ENCODE results near the gene LCMT1.
A peak's percentile ranks its signal among the peaks of the same experiment; 100 is the strongest.

LCMT1 gene

DNA sequence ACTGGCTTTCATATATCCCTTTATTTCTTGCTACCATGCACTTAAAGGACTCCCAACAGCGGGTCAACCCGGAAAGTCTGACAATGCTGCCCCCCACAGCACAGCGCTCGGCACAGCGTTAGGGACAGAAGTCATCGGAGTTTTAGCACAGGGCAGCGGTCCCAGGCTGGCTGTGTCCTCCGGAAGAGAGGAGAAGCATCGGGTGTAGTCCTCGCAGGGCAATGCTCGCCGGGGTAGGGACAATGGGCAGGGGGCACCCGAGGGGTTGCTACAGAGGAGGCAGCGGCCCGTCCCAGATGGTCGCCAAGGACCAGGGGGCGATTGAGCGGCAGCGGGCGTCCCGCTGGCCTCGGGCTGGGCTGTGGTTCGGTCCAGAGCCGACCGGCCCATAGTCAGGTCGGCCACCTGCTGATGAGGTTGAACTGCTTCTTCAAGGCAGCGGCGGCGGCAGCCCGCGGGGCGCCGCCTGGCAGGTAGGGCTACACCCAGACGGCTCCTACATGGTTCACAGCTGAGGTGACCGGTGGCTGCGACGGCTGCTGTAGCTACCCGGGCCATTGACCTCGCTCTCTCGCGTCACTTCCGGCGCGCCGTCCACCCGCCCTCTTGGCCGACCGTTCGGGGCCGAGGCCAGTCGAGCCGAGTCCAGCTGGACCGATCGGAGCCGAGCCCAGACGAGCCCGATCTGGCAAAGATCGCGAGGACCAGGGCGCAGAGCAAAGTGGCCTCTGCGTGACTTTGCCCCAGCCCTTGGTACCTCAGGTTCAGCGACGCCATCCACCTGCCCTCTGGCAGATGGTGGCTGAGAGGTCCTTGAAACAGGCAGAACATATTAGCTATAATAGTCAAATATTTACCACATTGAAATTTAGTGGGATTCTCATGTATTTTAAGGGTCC, 4.7 kb upstream of the LCMT1 start:
- H3K27ac ChIP-seq (ENCODE audit: low read length), result peak overlapping the region; percentile 62
- H2AFZ ChIP-seq (ENCODE audit: low read depth, low read length), result peak overlapping the region; percentile 66
- peaks cover 33% of the 10 kb centered on the region for H3K79me2 ChIP-seq (ENCODE audit: low read length)
- peak overlapping the region; percentile 94 for H3K4me2 ChIP-seq (ENCODE audit: low read length)
- peak overlapping the region; percentile 83 for H3K9ac ChIP-seq (ENCODE audit: low read length)
- no peaks in the 10 kb centered on the region for H3K36me3 ChIP-seq (replicated peaks; ENCODE audit: low read depth, low read length)
- TF ChIP-seq EZH2phosphoT487 (IDR thresholded peaks at IDR 0.05; ENCODE audit: low read depth), result no peak
- TF ChIP-seq, protein P1, sequence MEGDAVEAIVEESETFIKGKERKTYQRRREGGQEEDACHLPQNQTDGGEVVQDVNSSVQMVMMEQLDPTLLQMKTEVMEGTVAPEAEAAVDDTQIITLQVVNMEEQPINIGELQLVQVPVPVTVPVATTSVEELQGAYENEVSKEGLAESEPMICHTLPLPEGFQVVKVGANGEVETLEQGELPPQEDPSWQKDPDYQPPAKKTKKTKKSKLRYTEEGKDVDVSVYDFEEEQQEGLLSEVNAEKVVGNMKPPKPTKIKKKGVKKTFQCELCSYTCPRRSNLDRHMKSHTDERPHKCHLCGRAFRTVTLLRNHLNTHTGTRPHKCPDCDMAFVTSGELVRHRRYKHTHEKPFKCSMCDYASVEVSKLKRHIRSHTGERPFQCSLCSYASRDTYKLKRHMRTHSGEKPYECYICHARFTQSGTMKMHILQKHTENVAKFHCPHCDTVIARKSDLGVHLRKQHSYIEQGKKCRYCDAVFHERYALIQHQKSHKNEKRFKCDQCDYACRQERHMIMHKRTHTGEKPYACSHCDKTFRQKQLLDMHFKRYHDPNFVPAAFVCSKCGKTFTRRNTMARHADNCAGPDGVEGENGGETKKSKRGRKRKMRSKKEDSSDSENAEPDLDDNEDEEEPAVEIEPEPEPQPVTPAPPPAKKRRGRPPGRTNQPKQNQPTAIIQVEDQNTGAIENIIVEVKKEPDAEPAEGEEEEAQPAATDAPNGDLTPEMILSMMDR (IDR thresholded peaks at IDR 0.05; ENCODE audit: low read depth, low read length), result peak; percentile 74
- no peaks in the 10 kb centered on the region for H3K9me3 ChIP-seq (ENCODE audit: insufficient read depth, low read length)
- peaks cover 28% of the 10 kb centered on the region for H3K4me1 ChIP-seq (ENCODE audit: low read length)
- no peaks in the 10 kb centered on the region for H4K20me1 ChIP-seq (ENCODE audit: insufficient read depth, low read length)
- peak overlapping the region; percentile 88 for H3K4me3 ChIP-seq (ENCODE audit: low read length)
- H3K27me3 ChIP-seq (ENCODE audit: low read depth, low read length), result no peaks in the 10 kb centered on the region

DNA sequence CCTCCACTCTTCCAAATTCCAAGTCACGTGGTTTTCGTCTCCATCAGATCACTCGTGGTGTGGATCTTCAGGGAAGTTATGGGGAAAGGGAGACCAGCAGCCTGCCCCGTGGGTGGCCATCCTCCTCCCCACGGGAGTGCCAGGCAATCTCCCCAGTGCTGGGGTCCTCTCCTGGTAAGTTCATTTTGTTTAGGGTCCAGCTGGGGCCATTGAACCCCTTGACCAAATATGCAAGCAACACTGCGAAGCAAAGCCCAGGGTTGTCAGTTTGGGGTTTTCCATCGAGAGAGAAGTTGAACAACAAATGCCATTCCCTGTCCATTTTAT, 4.1 kb upstream of the LCMT1 start:
- Histone ChIP-seq H3K27ac (ENCODE audit: low read length) (peak overlapping the region; percentile 62), H3K79me2 (ENCODE audit: low read length) (peaks cover 39% of the 10 kb centered on the region), H3K4me1 (ENCODE audit: low read length) (peaks cover 32% of the 10 kb centered on the region), H3K27me3 (ENCODE audit: low read depth, low read length) (no peaks in the 10 kb centered on the region), H2AFZ (ENCODE audit: low read depth, low read length) (peak overlapping the region; percentile 66), H3K9ac (ENCODE audit: low read length) (peak overlapping the region; percentile 83), H4K20me1 (ENCODE audit: insufficient read depth, low read length) (no peaks in the 10 kb centered on the region), H3K36me3 (replicated peaks; ENCODE audit: low read depth, low read length) (no peaks in the 10 kb centered on the region), H3K4me2 (ENCODE audit: low read length) (peak overlapping the region; percentile 94), H3K4me3 (ENCODE audit: low read length) (peak overlapping the region; percentile 88), H3K9me3 (ENCODE audit: insufficient read depth, low read length) (no peaks in the 10 kb centered on the region)
- TF ChIP-seq, protein P1 (IDR thresholded peaks at IDR 0.05; ENCODE audit: low read depth, low read length), result no peak
- no peak for TF ChIP-seq EZH2phosphoT487 (IDR thresholded peaks at IDR 0.05; ENCODE audit: low read depth)

DNA sequence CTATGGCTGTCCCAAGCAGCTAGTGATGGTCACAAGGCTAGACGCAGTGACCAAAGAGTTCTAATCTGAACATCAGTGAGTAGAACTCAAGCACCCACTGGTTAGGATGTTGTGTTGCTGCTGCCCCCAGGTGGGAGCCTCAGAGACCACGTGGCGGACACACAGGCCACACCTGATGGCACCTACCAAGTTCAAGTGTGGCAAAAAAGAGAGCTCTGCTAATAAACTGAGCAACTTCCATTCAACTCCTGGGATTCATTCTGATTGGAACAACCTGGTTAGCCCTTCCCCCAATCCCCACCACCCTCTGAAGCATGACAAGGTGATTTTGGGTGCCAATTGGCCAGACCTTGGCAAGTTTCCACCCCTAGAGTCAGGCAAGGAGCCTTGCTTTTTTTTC, 3.5 kb upstream of the LCMT1 start:
- Histone ChIP-seq H3K9ac (ENCODE audit: low read length) (peak overlapping the region; percentile 83; the same call in 1 of the 2 replicates), H3K79me2 (ENCODE audit: low read length) (peaks cover 42% of the 10 kb centered on the region), H3K36me3 (replicated peaks; ENCODE audit: low read depth, low read length) (no peaks in the 10 kb centered on the region), H3K4me3 (ENCODE audit: low read length) (peak overlapping the region; percentile 88), H3K9me3 (ENCODE audit: insufficient read depth, low read length) (no peaks in the 10 kb centered on the region), H3K27me3 (ENCODE audit: low read depth, low read length) (no peaks in the 10 kb centered on the region), H2AFZ (ENCODE audit: low read depth, low read length) (no peak overlapping the region), H3K27ac (ENCODE audit: low read length) (peak overlapping the region; percentile 62), H4K20me1 (ENCODE audit: insufficient read depth, low read length) (no peaks in the 10 kb centered on the region), H3K4me2 (ENCODE audit: low read length) (peak overlapping the region; percentile 94), H3K4me1 (ENCODE audit: low read length) (peaks cover 33% of the 10 kb centered on the region)
- TF ChIP-seq EZH2phosphoT487 (IDR thresholded peaks at IDR 0.05; ENCODE audit: low read depth), result no peak
- TF ChIP-seq, protein P1 (IDR thresholded peaks at IDR 0.05; ENCODE audit: low read depth, low read length), result peak; percentile 68

DNA sequence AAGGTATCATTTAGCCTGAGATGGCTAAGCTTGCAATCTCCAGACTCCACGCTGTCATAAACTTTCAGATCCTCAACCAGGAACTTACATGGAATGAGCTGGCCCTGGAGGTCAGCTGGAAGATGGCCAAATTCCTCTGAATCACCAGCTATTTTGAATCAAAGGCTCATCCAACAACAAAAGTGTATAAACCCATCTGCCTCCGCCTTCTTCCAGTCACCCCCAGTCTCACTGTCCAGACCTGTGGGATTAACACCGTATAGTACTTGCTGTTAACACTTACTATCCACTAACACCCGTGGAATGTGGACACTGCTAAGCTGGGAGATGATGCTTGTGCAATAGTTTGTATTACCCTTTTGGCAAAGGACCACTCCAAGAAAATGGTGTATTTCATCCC, 1.9 kb upstream of the LCMT1 start:
- H3K79me2 ChIP-seq (ENCODE audit: low read length), result peaks cover 42% of the 10 kb centered on the region
- H2AFZ ChIP-seq (ENCODE audit: low read depth, low read length), result no peak overlapping the region
- H3K36me3 ChIP-seq (replicated peaks; ENCODE audit: low read depth, low read length), result no peaks in the 10 kb centered on the region
- no peaks in the 10 kb centered on the region for H4K20me1 ChIP-seq (ENCODE audit: insufficient read depth, low read length)
- TF ChIP-seq, protein P1 (IDR thresholded peaks at IDR 0.05; ENCODE audit: low read depth, low read length), result no peak
- TF ChIP-seq EZH2phosphoT487 (IDR thresholded peaks at IDR 0.05; ENCODE audit: low read depth), result no peak
- no peaks in the 10 kb centered on the region for H3K27me3 ChIP-seq (ENCODE audit: low read depth, low read length)
- H3K27ac ChIP-seq (ENCODE audit: low read length), result no peak overlapping the region
- peak overlapping the region; percentile 89 for H3K4me2 ChIP-seq (ENCODE audit: low read length)
- H3K4me1 ChIP-seq (ENCODE audit: low read length), result peaks cover 33% of the 10 kb centered on the region
- no peaks in the 10 kb centered on the region for H3K9me3 ChIP-seq (ENCODE audit: insufficient read depth, low read length)
- H3K9ac ChIP-seq (ENCODE audit: low read length), result 0 out of 2 replicates have a peak overlapping the region, but pooled peaks have one; percentile 94
- H3K4me3 ChIP-seq (ENCODE audit: low read length), result peak overlapping the region; percentile 100; the same call in 1 of the 2 replicates

Measured in OCI-LY3 (cell line).